ENCODE results near the gene SRD5A3.

The SRD5A3 gene

GRCh38 chr4:55386073-55386472, 40.0 kb downstream of the SRD5A3 start:
- TF ChIP-seq CTCF (conservative IDR thresholded peaks at IDR 0.05; ENCODE audit: low read length), result no peak
- peak; percentile 21 for DNase-seq (ENCODE audit: low read depth)
- no peak overlapping the region for H3K4me3 ChIP-seq (ENCODE audit: low read length)

GRCh38 chr4:55386840-55387239, 40.8 kb downstream of the SRD5A3 start:
- no peak for TF ChIP-seq CTCF (conservative IDR thresholded peaks at IDR 0.05; ENCODE audit: low read length)
- no peak for DNase-seq (ENCODE audit: low read depth)

GRCh38 chr4:55393461-55394320, 47.6 kb downstream of the SRD5A3 start:
- H3K4me3 ChIP-seq (ENCODE audit: low read length), result no peak overlapping the region
- TF ChIP-seq CTCF (conservative IDR thresholded peaks at IDR 0.05; ENCODE audit: low read length), result no peak
- DNase-seq (ENCODE audit: low read depth), result peak; percentile 36

More at GRCh38 chr4:55386840-55387239, 40.8 kb downstream of the SRD5A3 start:
- no peak overlapping the region for H3K4me3 ChIP-seq (ENCODE audit: low read length)

GRCh38 chr4:55395218-55395528, 49.1 kb downstream of the SRD5A3 start:
- peak overlapping the region; percentile 84 for H3K4me3 ChIP-seq (ENCODE audit: low read length)
- peak; percentile 32 for TF ChIP-seq CTCF (conservative IDR thresholded peaks at IDR 0.05; ENCODE audit: low read length)
- no peak for DNase-seq (ENCODE audit: low read depth)

- peak; percentile 82 for DNase-seq (ENCODE audit: low read depth)
- peak within 1 kb of the TSS; percentile 84 for H3K4me3 ChIP-seq (ENCODE audit: low read length)
- no peak for TF ChIP-seq CTCF (conservative IDR thresholded peaks at IDR 0.05; ENCODE audit: low read length)
These were observed 49.7 kb downstream of the SRD5A3 start, which contains the start of gene TMEM165 for GRCh38 chr4:55395529-55396307. Gene TMEM165 (plus strand): TSS chr4:55395957. CDS start chr4:55396190, 233 bp downstream.

GRCh38 chr4:55396308-55397125, 50.5 kb downstream of the SRD5A3 start:
- peak overlapping the region; percentile 84 for H3K4me3 ChIP-seq (ENCODE audit: low read length)
- peak; percentile 71 for DNase-seq (ENCODE audit: low read depth)
- no peak for TF ChIP-seq CTCF (conservative IDR thresholded peaks at IDR 0.05; ENCODE audit: low read length)

Data from AG10803 (cell line).